ENCODE measurements around the gene IL10.

The IL10 gene

DNA sequence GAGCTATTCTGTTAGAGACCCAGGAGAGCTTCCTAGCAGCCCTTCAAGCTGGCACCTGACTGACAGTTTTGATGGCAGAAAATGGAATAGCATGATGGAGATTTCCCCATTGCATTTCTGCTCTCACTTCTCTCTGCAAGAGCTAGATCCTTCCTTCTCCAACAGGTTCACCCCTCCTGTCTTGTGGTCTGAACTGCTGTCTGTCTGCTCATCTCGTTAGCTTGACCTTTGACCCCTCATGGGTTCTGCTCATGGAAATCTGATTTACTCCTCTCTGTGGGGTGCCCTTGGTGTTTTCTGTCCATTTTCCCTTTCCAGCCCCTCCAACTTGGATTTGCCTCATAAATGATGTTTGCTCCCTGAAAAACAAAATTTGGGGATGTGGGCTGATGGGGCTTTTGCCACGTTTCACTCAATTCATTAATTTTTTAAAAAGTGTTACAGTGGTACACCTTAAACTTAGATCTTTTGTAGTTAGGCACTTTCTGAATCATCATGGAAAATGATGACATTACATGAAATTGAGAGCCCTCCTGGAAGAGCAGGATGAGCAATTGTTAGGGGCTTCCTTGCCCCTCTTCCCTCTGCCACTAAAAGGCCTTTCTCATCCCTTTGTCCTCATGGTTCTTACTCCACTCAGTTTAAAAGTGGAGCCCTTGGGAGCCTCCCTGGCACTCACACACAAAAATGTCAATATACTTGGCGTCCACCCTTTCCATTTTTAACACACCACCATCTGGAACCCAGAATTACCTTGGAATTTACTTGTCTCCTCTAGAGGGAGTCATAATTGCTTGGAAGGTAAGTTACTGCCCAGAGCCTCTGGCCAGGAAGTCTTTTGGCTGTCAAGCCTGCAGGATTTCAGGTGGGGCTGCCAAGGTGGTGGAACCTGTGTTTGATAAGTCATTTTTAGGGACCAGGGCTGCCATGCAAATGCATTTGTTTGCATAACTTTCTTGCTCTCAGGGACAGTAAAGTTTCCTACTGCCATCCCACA is 33.6 kb downstream of the IL10 start:
- TF ChIP-seq ZNF274 (IDR thresholded peaks at IDR 0.05; ENCODE audit: low read depth, low read length): no peak
- TF ChIP-seq SUZ12 (IDR thresholded peaks at IDR 0.05; ENCODE audit: extremely low read depth, insufficient read depth, insufficient read length): no peak
- no peak for TF ChIP-seq YY1 (IDR thresholded peaks at IDR 0.05; ENCODE audit: insufficient read depth, insufficient read length)
- H3K4me1 ChIP-seq (ENCODE audit: insufficient read depth, insufficient read length): peaks cover 15% of the 10 kb centered on the region
- no peak overlapping the region for H3K9ac ChIP-seq (ENCODE audit: insufficient read length, low read depth)
- no peaks in the 10 kb centered on the region for H3K9me3 ChIP-seq (ENCODE audit: insufficient read depth, low read length)
- H3K27me3 ChIP-seq (ENCODE audit: insufficient read depth, insufficient read length): no peaks in the 10 kb centered on the region
- no peak for DNase-seq (ENCODE audit: low read depth, low spot score)
- H3K4me3 ChIP-seq (ENCODE audit: insufficient read length, low read depth): no peak overlapping the region
- H3K36me3 ChIP-seq (ENCODE audit: insufficient read depth, insufficient read length, low read length): peaks cover 23% of the 10 kb centered on the region

DNA sequence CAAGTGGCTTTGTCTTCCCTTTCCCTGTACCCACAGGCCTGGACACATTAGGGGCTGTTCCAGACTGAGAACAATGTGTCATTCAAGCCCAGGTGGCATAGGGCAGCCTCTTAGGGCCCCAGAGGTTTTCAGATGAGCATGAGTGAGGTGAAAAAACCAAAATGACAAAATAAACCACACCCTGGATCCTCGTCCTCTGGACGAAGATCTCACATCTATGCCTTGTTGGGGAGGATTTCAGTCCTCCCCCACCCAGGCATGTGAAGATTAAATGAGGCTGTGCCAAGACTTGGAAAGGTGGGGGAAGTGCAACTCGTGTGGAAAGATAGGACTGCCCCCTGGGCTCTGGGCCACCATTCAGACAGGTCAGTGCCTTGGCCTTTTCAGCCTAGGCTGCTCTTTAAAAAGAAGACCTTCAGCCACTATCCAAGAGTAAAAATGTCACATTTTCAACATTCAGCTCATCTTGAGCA is 34.5 kb downstream of the IL10 start:
- no peak for TF ChIP-seq ZNF274 (IDR thresholded peaks at IDR 0.05; ENCODE audit: low read depth, low read length)
- no peak for TF ChIP-seq SUZ12 (IDR thresholded peaks at IDR 0.05; ENCODE audit: extremely low read depth, insufficient read depth, insufficient read length)
- no peak for TF ChIP-seq YY1 (IDR thresholded peaks at IDR 0.05; ENCODE audit: insufficient read depth, insufficient read length)
- H3K9ac ChIP-seq (ENCODE audit: insufficient read length, low read depth): no peak overlapping the region
- no peaks in the 10 kb centered on the region for H3K9me3 ChIP-seq (ENCODE audit: insufficient read depth, low read length)
- H3K27me3 ChIP-seq (ENCODE audit: insufficient read depth, insufficient read length): no peaks in the 10 kb centered on the region
- no peak overlapping the region for H3K4me3 ChIP-seq (ENCODE audit: insufficient read length, low read depth)
- H3K36me3 ChIP-seq (ENCODE audit: insufficient read depth, insufficient read length, low read length): peaks cover 30% of the 10 kb centered on the region
- no peak for DNase-seq (ENCODE audit: low read depth, low spot score)
- H3K4me1 ChIP-seq (ENCODE audit: insufficient read depth, insufficient read length): peaks cover 15% of the 10 kb centered on the region

DNA sequence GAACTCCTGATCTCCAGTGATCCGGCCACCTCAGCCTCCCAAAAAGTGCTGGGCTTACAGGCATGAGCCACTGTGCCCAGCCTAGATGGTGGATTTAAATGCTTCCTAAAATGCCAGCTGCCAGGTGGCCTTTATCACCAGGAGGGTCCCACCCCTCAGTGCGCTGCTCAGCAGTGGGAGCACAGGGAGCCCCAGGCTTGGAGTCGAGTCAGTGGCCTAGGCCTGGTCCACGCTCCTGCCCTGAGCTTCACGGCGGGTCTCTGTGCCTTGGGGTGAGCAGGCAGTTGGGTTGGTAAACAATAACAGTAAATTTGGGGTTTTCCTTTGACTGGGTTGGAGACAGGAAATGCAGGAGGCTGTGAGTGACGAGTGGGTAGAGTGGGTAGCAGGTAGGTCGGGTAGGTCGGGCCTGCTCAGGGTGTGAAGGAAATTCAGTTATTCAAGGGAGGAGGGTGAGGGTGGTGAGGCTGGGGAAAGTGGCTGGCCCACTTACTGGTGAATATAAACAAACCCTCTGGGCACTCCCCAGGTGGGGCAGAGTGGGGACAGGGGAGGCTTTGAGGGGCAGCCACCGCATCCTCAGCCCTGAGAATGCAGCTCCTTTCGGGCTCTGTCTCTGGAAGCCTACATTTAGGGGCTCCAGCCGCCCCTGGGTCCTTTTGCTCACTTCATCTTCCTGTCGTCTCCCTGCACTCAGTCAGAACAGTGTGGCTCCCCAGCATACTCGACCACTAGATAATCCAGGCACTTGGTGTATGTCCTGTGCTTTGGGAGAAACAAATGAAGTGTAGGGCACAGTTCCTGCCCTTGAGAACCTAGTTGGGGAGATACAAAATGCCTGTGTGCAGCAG is 35.2 kb downstream of the IL10 start:
- Histone ChIP-seq H3K9ac (ENCODE audit: insufficient read length, low read depth) (no peak overlapping the region), H3K27me3 (ENCODE audit: insufficient read depth, insufficient read length) (no peaks in the 10 kb centered on the region), H3K36me3 (ENCODE audit: insufficient read depth, insufficient read length, low read length) (peaks cover 37% of the 10 kb centered on the region), H3K4me1 (ENCODE audit: insufficient read depth, insufficient read length) (peaks cover 13% of the 10 kb centered on the region), H3K4me3 (ENCODE audit: insufficient read length, low read depth) (no peak overlapping the region), H3K9me3 (ENCODE audit: insufficient read depth, low read length) (no peaks in the 10 kb centered on the region)
- no peak for DNase-seq (ENCODE audit: low read depth, low spot score)
- TF ChIP-seq YY1 (IDR thresholded peaks at IDR 0.05; ENCODE audit: insufficient read depth, insufficient read length) (no peak), ZNF274 (IDR thresholded peaks at IDR 0.05; ENCODE audit: low read depth, low read length) (no peak), SUZ12 (IDR thresholded peaks at IDR 0.05; ENCODE audit: extremely low read depth, insufficient read depth, insufficient read length) (no peak)

DNA sequence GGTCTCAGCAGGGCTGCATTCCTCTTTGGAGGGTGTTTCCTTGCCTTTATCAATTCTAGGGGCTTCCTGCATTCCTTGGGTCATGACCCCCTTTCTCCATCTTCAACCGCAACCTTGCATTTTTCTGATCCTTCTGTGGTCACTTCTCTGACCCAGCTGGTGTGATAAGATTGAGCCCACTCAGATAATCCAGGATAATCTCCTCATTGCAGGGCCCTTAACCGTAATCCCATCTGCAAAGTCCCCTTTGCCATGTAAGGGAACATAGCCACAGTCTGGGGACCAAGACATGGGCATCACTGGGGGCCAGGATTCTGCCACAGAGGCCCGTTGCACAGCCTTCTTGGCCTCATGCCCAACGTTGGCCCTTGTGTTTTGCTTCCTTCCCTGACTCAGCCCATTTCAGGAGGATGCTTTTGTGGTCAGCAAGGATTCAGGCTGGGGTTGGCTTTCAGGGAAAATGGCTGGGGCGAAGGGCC is 36.7 kb downstream of the IL10 start:
- no peak for TF ChIP-seq SUZ12 (IDR thresholded peaks at IDR 0.05; ENCODE audit: extremely low read depth, insufficient read depth, insufficient read length)
- Histone ChIP-seq H3K9me3 (ENCODE audit: insufficient read depth, low read length) (no peaks in the 10 kb centered on the region), H3K4me1 (ENCODE audit: insufficient read depth, insufficient read length) (peaks cover 10% of the 10 kb centered on the region), H3K4me3 (ENCODE audit: insufficient read length, low read depth) (no peak overlapping the region), H3K9ac (ENCODE audit: insufficient read length, low read depth) (no peak overlapping the region), H3K36me3 (ENCODE audit: insufficient read depth, insufficient read length, low read length) (peaks cover 52% of the 10 kb centered on the region), H3K27me3 (ENCODE audit: insufficient read depth, insufficient read length) (no peaks in the 10 kb centered on the region)
- DNase-seq (ENCODE audit: low read depth, low spot score): no peak

DNA sequence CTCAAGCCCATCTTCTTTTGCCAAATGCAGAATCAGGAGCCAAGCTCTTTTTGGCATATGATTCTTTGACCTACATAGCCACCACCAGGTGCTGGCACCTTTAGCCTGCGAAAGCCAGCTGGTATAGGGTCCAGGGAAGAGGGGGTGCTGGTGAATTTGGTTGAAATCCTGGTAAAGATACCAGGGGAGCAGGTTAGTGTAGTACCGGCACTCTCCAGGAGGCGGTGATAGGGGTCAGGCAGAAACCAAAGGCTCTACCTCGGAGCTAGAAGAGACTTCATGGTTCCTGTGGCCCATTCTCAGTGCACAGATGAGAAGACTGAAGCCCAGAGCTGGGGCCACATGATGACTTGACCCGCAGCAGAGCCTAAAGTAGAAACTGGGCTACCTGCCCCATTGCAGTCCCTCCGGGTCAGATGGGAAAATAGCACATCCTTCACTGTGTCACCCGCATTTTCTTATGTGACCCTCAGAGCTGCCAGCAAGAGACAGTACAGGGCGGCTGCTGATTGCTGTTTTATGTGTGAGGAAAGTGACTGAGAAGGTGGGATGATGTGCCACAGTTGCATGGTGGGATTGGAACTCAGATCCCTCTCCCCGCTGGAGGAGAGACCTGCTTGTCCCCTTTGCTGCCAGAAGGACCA is 37.7 kb downstream of the IL10 start:
- Histone ChIP-seq H3K4me3 (ENCODE audit: insufficient read length, low read depth) (no peak overlapping the region), H3K9me3 (ENCODE audit: insufficient read depth, low read length) (no peaks in the 10 kb centered on the region), H3K36me3 (ENCODE audit: insufficient read depth, insufficient read length, low read length) (peaks cover 62% of the 10 kb centered on the region), H3K27me3 (ENCODE audit: insufficient read depth, insufficient read length) (no peaks in the 10 kb centered on the region), H3K4me1 (ENCODE audit: insufficient read depth, insufficient read length) (peaks cover 10% of the 10 kb centered on the region), H3K9ac (ENCODE audit: insufficient read length, low read depth) (no peak overlapping the region)
- TF ChIP-seq ZNF274 (IDR thresholded peaks at IDR 0.05; ENCODE audit: low read depth, low read length): no peak
- TF ChIP-seq YY1 (IDR thresholded peaks at IDR 0.05; ENCODE audit: insufficient read depth, insufficient read length): no peak
- no peak for TF ChIP-seq SUZ12 (IDR thresholded peaks at IDR 0.05; ENCODE audit: extremely low read depth, insufficient read depth, insufficient read length)
- DNase-seq (ENCODE audit: low read depth, low spot score): no peak

DNA sequence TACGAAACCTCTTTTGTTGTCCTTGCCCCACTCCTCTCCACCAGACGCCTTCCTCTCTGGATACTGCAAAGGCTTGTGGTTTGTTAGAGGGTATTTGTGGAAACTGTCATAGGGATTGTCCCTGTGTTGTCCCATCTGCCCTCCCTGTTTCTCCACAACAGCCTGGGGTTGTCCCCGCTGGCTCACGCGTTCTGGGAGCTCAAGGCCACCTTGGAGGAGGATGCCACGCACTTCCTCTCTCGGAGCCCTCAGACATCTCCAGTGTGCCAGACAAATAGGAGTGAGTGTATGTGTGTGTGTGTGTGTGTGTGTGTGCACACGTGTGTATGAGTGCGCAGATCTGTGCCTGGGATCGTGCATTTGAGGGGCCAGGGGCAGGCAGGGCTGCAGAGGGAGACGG is 39.3 kb downstream of the IL10 start:
- Histone ChIP-seq H3K4me1 (ENCODE audit: insufficient read depth, insufficient read length) (peaks cover 4% of the 10 kb centered on the region), H3K27me3 (ENCODE audit: insufficient read depth, insufficient read length) (no peaks in the 10 kb centered on the region), H3K9ac (ENCODE audit: insufficient read length, low read depth) (no peak overlapping the region), H3K4me3 (ENCODE audit: insufficient read length, low read depth) (no peak overlapping the region), H3K9me3 (ENCODE audit: insufficient read depth, low read length) (no peaks in the 10 kb centered on the region), H3K36me3 (ENCODE audit: insufficient read depth, insufficient read length, low read length) (peaks cover 74% of the 10 kb centered on the region)
- DNase-seq (ENCODE audit: low read depth, low spot score): no peak
- TF ChIP-seq YY1 (IDR thresholded peaks at IDR 0.05; ENCODE audit: insufficient read depth, insufficient read length) (no peak), ZNF274 (IDR thresholded peaks at IDR 0.05; ENCODE audit: low read depth, low read length) (no peak), SUZ12 (IDR thresholded peaks at IDR 0.05; ENCODE audit: extremely low read depth, insufficient read depth, insufficient read length) (no peak)
